GM18868 (cell line): ENCODE measurements around the gene TRIM10.
"Not testable (repeated sequence)": the region's sequence is repeated elsewhere in the genome, so short reads cannot be mapped to it uniquely, and the experiment has no call there.

ENCODE experiments used
- ATAC-seq: cut with Tn5 transposase; IDR thresholded peaks from one replicate; pipeline ENCODE4 v1.9.1; 2021; ENCODE audit warnings: mild to moderate bottlenecking, moderate library complexity; ENCODE audit not compliant: unreplicated experiment

Gene TRIM10

GRCh38 chr6:30154709-30155519 is 6.1 kb downstream of the TRIM10 start:
- no peak for ATAC-seq

DNA sequence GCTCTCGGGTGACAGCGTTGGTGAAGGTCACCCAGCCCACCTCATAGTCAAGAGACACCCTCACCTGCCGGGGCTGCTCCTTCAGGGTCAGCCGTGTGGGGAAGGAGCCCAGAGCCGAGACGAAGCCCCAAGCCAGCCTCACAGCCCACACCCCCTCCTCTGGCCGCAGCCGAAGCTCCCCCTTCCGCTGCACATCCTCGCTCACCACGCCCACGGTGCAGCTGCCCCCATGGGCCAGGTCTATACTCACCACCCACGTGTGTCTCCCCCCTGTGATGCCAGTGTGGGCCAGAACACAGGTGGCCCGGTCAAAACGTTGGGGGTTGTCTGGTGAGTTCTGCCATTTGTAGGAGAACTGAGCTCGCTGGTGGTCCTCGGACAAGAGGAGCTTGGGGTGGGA is 7.0 kb downstream of the TRIM10 start:
- no peak for ATAC-seq

DNA sequence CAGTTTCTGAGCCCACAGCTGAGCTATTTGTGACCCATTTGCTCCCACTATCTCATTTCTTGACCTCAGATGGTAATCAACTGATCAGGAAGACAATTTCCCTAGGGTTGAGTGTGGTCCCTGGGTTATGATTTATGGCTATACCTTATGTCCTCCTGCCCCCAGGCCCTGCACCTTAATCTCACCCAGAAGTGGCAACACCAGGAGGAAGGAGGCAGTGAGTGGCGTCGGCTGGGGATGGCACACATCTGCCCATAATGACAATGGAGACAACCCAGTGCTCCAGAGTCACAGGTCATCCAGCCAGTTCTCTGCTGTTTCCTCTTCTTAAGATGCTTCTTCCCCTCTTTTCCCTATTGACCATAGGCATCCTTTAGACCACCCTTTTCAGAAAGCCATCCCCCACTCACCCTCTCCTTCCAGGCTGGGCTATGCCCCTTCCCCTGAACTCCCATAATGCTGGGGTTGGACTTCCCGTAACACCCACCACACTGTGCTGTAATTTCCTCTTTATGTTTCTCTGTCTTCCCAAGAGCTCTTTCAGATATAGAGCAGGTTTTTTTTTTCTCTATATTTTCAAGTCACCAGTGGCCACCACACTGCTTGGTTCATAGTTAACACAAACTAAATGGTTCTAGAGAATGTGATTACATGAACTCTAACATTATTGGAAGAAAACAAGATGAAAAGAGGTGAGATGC is 8.0 kb downstream of the TRIM10 start:
- no peak for ATAC-seq

GRCh38 chr6:30152016-30152673 is 8.9 kb downstream of the TRIM10 start:
- ATAC-seq = no peak

GRCh38 chr6:30151580-30151979 is 9.4 kb downstream of the TRIM10 start:
- ATAC-seq = no peak

- ATAC-seq = no peak
Observed at GRCh38 chr6:30150671-30151395, 10.2 kb downstream of the TRIM10 start.

GRCh38 chr6:30149858-30150550 is 11.0 kb downstream of the TRIM10 start:
- ATAC-seq = no peak

- no peak for ATAC-seq
Observed at GRCh38 chr6:30149234-30149633, 11.8 kb downstream of the TRIM10 start.

GRCh38 chr6:30147096-30147495 is 13.9 kb downstream of the TRIM10 start:
- ATAC-seq = no peak

DNA sequence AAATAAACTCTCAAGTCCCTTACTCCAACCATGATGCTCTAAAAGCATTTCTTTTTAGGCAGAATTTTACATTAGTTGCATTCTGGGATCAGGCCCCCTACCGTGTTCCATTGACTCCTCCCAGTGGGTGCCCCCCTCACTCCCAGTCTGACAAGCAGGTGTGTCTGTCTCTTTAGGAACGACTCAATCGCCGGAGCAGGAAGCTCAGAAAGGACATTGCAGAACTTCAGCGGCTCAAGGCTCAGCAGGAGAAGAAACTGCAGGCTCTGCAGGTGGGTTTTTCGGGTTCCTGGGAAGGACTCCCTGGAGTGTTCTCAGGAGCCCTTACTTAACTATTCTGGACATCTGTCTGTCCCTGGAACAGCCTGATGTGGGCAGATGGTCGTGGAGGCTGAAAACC is 15.2 kb downstream of the TRIM10 start:
- no peak for ATAC-seq

- ATAC-seq = no peak
Observed at GRCh38 chr6:30144811-30145210, 16.2 kb downstream of the TRIM10 start.

- no peak for ATAC-seq
Observed at GRCh38 chr6:30143780-30144179, 17.2 kb downstream of the TRIM10 start.

GRCh38 chr6:30142665-30143064 is 18.3 kb downstream of the TRIM10 start:
- ATAC-seq = no peak

DNA sequence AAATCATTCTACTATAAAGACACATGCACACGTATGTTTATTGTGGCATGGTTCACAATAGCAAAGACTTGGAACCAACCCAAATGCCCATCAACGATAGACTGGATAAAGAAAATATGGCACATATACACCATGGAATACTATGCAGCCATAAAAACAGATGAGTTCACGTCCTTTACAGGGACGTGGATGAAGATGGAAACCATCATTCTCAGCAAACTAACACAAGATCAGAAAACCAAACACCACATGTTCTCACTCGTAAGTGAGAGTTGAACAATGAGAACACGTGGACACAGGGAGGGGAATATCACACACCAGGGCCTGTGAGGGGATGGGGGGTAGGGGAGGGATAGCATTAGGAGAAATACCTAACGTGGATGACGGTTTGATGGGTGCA is 20.8 kb downstream of the TRIM10 start:
- ATAC-seq = not testable (repeated sequence)

- no peak for ATAC-seq
Observed at GRCh38 chr6:30136570-30137286, 24.3 kb downstream of the TRIM10 start.

DNA sequence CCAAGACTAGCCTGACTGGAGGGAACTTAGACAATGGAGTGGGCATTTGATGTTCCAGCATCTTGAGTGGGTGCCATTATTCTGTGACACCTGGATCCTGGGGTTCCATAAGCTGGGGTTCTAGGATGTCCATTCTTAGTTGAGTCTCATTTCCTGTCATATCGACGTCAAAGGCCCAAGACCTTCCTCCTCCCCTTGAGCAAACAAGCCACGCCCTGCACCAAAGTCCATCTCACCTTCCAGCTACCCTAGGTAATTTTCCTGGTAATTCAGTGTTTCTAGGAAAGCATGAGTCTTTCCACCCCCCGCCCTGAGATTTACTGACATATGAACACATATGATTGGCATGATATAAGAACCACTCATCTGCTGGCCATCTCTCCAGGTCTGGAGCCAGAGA is 25.3 kb downstream of the TRIM10 start, which contains the start of gene TRIM40:
TRIM40 (plus strand) TSS at position 384 of the 400 bp plus-strand sequence. CDS start 897 bp downstream, outside the sequence.
- no peak for ATAC-seq

DNA sequence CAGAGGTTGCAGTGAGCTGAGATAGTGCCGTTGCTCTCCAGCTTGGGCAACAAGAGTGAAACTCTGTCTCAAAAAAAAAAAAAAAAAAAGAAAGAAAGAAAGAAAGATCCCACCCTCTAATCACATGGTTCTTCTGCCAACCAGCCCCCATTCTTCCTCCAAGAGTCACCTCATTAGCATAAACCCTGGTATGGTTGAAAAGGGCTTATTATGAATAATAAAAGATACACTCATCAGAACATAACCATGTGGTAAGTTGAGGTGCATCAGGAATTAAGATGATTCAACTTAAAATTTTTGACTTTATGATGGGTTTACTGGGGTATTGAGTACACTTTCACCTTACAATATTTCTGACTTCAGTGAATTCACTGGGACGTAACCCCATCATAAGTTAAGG is 25.9 kb downstream of the TRIM10 start:
- no peak for ATAC-seq

DNA sequence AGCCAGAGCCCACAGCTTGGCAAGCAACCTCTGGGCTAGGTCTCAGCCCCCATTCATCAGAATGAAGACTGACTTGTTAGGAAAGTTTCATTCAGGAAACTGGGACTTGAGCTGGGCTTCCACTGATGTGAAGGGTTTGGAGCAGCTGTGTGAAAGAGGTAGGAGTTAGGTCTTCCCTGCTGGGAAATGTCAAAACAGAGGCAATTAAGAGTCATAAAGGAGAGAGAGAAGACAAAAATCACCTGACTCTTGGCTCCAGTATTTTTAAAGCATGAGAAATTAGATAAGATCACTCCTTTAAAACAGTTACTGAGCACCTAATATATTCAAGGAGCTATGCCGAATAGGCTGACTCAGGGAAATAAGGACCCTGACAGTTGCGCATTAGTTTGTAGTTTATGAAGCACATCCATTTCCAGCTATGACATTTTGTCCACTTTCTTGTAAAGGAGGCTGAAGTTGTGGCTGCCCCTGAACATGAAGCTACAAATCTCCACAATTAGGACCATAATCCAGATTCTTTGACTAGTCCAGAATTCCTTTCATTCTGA is 29.0 kb downstream of the TRIM10 start:
- no peak for ATAC-seq
